ENCODE results near the gene ADORA1.

ADORA1 gene

DNA sequence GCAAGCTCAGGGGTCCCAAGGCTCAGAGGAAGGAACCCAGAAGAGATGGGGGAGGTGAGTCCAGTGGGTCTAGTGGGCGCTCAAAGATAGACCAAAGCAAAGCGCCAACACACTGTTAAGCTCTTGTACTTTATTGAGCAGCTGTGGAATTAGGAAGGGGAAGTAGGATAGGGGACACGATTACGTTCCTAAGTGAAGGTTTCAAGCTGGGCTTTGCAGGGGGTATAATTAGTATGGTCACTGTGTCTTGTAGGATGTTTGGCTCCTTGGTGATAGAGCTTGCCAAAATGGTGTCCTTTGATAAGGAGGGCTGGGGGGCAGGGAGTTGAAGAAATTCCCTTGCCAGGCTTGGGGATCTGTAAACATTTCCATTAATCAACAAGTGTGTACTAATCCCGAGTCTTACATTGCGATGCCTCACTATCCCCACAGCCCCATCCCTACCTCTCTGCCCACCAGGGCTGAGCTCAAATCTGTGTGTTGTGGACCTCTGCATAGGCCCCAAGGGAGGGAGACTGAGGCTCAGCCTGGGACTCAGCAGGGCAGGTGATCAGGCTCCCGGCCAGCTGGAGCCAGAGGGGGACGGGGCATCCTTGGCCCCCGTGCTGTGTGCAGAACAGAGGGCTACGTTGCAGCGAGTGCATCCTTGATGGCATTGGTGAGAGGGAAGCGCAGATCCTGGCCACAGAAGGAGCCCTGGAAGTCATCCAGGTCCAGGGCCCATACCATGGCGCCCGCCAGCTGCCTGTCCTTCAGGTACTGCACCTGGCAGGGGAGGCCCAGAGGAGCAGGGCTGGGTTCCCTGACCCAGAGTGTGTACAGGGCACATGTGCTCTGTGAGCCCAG is 51.5 kb downstream of the ADORA1 start:
- H3K4me3 ChIP-seq (ENCODE audit: low read length), result no peak overlapping the region
- TF ChIP-seq, protein P1, sequence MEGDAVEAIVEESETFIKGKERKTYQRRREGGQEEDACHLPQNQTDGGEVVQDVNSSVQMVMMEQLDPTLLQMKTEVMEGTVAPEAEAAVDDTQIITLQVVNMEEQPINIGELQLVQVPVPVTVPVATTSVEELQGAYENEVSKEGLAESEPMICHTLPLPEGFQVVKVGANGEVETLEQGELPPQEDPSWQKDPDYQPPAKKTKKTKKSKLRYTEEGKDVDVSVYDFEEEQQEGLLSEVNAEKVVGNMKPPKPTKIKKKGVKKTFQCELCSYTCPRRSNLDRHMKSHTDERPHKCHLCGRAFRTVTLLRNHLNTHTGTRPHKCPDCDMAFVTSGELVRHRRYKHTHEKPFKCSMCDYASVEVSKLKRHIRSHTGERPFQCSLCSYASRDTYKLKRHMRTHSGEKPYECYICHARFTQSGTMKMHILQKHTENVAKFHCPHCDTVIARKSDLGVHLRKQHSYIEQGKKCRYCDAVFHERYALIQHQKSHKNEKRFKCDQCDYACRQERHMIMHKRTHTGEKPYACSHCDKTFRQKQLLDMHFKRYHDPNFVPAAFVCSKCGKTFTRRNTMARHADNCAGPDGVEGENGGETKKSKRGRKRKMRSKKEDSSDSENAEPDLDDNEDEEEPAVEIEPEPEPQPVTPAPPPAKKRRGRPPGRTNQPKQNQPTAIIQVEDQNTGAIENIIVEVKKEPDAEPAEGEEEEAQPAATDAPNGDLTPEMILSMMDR (conservative IDR thresholded peaks at IDR 0.05; ENCODE audit: low read length), result no peak
- no peak for DNase-seq (ENCODE audit: low read depth)

DNA sequence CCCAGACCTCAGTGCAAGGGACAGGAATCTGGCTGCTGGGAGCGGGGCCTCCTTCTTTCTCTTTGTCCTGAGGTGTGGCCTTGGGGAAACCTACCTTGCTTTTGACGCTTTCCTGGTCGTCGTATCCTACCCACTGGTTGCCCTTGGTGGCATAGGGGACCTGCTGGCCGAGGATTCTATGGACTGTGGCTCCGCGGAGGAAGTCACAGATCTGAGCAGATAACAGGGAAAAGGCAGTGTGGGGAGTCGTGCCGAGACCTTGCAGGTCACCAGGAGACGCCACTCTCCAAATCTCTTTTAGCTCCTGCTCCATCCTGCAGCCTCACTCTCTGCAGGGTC is 52.1 kb downstream of the ADORA1 start:
- TF ChIP-seq, protein P1 (conservative IDR thresholded peaks at IDR 0.05; ENCODE audit: low read length), result no peak
- no peak for DNase-seq (ENCODE audit: low read depth)
- H3K4me3 ChIP-seq (ENCODE audit: low read length), result no peak overlapping the region

DNA sequence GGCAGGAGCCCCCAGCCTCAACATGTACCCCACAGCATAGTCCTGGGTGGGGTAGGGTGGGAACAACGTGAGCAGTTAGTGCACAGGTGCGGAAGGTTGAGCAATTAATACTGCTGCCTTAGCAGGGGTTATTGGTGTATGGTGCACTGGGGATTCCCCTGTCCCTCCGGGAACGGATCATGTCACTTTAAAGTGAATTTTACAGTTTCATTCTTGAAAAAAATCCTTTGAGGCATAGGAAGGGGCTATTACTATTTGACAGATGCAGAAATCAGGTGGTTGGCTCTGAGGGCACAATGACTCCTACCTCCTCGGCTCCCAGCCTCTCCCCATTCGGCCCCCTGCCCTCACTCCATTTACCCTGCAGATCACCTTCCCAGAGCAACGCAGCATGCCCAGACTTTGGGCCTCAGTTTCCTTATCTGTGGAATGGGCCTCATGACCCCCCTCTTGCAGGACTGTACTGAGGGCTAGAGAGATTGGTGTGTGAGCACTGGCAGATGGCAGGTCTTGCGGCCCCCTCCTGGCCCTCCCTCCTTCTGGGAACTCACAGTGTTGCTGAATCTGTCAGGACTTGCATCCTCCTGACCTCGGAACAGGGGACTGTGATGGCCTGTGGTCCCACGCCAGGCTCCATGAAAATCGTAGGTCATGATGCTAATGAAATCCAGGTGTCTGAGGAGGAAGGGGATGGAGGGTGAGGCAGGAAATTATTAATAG is 53.2 kb downstream of the ADORA1 start:
- no peak for DNase-seq (ENCODE audit: low read depth)
- TF ChIP-seq, protein P1 (conservative IDR thresholded peaks at IDR 0.05; ENCODE audit: low read length), result no peak
- no peak overlapping the region for H3K4me3 ChIP-seq (ENCODE audit: low read length)

DNA sequence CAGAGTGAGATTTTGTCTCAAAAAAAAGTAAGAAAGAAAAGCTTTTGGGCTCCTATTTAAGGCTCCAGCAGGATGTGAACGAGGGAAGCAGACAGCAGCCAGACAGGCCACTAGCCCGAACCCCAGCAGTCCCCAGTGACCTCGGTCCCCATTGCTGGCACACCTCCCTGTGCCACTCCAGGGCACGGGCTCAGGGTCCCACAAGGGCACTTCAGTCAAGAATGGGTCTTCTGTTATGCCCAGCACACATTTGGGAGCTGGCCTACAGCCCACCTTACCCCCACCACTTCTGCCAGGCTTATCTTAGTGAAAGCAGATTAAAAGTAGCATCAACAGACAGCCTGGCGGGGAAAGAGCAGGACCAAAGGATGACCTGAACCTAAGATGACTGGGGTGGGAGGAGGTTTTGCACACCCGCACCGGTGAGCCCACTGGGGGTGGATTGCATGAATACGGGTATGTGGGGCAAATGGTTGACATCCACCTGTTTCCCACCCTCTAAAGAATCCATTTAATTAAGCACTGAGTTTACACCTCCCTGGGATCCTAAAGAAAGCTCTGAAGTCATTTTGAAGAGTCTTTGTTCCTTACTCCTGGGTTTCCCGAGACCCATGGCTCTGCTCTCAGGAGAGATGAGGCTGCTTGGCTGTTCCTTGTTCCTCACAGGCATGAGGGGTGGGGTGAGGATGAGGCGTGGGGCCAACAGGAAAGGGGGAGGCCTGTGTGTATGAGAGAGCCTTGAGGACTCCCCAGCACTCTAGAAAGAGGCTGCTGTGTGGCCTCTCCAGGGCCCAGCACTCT is 54.3 kb downstream of the ADORA1 start:
- TF ChIP-seq, protein P1 (conservative IDR thresholded peaks at IDR 0.05; ENCODE audit: low read length), result no peak
- no peak for DNase-seq (ENCODE audit: low read depth)
- H3K4me3 ChIP-seq (ENCODE audit: low read length), result no peak overlapping the region

DNA sequence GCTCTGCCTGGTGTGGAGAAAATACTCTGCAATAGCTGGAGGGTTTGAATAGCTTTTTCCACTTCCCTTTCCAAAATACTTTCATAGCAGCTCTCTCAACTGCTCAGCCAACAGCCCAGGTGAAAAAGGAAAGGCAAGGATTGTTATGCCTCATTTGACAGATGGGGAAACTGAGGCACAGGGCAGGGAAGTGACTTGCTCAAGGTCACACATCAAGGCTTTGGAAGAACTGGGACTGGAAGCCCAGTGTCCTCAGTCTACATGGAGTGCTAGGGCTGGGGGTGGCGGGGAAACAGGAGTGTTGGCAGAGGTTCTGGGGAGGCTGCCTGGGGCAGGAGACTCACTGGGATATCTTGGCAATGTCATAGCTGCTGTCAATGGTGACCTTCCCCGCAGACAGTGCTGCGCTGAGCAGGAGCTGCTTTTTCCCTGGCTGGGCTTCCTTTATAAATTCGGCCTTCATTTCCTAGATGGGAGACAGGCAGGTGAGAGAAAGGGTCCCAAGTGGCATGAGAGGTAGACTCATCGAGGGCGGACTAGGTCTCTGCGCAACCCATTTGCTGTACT is 54.9 kb downstream of the ADORA1 start:
- TF ChIP-seq, protein P1 (conservative IDR thresholded peaks at IDR 0.05; ENCODE audit: low read length), result no peak
- no peak overlapping the region for H3K4me3 ChIP-seq (ENCODE audit: low read length)
- no peak for DNase-seq (ENCODE audit: low read depth)

DNA sequence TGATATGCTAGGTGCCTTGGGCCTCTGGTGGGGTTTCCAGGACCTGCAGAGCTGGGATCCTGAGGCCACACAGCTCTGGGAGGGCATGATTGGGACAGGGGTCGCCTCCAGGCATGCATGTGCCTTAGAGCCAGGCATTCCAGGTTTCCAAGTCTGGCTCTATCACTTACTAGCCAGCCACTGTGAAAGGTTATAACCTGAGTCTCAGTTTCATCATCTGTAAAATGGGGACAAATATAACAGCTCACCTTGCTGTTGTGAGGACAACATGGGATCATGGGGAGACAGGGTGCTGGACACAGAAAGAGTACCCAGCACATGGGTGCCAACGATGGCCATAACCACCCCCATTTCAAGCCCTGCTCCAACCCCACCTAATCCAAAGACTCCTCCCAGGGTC is 56.3 kb downstream of the ADORA1 start:
- TF ChIP-seq, protein P1 (conservative IDR thresholded peaks at IDR 0.05; ENCODE audit: low read length), result no peak
- no peak for DNase-seq (ENCODE audit: low read depth)
- H3K4me3 ChIP-seq (ENCODE audit: low read length), result no peak overlapping the region
